NOMO-1 treated with dmso at 0.1 percent for 144 hours (cell line): Measurements from ENCODE around the gene PYROXD2.
"Not testable (repeated sequence)": the region's sequence is repeated elsewhere in the genome, so short reads cannot be mapped to it uniquely, and the experiment has no call there.

ENCODE experiments used
- DNase-seq: peaks from one replicate; lab custom pipeline; 2025; ENCODE audit not compliant: unreplicated experiment; lab: John Stamatoyannopoulos, UW

PYROXD2 gene

GRCh38 chr10:98394851-98395440 lies 20.0 kb downstream of the PYROXD2 start:
- no peak for DNase-seq

DNA sequence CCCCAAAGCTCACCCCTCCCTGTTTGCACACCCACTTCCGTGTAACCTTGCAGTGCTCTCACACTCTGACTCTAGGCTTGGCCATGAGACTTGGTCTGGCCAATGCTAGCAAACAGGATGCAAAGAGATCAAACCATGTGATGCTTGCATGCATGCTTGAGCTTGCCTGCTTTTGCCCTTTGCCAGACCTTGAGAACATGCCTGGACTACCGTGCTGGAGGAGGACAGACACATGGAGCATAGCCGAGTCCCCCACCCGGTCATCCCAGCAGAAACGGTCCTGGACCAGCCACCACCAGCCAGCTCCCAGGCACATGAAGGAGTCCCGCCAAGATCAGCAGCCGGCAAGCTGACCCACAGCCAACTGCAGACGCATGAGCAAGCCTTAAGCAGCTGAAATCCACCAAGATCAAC lies 23.4 kb downstream of the PYROXD2 start:
- DNase-seq, result no peak

DNA sequence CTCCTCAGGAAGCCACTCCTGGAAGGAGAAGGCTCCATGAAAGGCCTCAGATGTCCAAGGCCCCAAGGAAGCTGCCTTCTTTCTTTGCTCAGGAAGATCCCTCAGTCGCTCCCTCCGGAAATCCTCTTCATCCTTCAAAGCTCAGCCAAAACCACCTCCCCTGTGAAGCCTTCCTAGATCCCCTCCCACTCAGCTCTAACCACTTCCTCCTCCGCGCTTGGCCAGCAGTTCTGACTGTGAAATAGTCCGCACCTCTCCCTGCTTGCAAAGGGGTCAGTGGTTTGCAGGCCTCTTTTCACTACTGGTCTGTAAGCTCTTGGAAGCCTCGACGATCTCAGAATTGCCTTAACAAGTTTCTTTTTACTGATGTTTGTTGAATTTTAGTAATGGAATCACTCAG lies 23.9 kb downstream of the PYROXD2 start:
- DNase-seq, result peak; percentile 48

DNA sequence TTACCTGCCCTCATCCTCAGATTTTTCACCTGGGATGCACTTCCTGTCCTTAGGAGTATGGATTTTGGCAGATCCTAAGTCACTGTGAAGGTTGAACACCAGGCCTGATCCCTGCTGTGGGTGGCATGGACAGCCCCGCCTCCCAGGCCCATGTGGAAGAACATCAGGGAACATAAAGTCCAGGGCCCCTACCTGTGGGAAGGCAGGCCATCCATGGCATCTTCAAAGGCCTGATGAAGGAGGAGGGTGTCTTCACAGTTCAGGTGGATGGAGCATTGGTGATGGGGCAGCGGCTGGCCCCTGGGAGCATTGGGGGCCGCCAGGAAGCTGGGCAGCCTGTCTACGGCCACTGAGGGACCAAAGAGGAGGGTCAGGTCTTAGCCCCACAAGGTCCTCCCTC lies 24.6 kb downstream of the PYROXD2 start:
- no peak for DNase-seq

- no peak for DNase-seq
These were observed 25.6 kb downstream of the PYROXD2 start for GRCh38 chr10:98389398-98389797.

GRCh38 chr10:98388101-98388655 lies 26.8 kb downstream of the PYROXD2 start:
- DNase-seq, result no peak

- no peak for DNase-seq
These were observed 30.4 kb downstream of the PYROXD2 start for GRCh38 chr10:98384531-98385133.

DNA sequence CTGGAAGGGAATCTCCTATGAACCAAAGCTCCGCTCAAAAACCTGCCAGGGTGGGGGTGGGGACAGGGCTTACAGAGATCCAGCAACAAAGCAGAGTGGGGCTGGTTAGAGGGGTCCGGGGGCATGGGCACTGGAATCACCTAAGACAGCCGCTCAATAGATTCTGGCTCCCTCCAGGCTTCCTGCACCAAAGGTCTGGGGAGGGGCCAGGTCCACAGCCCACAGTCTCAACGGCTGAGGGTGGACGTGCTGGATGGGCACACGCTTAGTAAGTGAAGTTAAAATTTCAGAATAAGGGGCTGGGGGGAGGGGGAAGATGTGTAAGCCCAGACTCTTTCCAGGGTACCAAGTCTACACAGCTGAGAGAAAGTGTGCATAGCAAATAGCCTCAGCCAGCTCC lies 31.1 kb downstream of the PYROXD2 start:
- no peak for DNase-seq

- not testable (repeated sequence) for DNase-seq
These were observed 31.8 kb downstream of the PYROXD2 start for GRCh38 chr10:98383134-98383667.

- no peak for DNase-seq
These were observed 32.3 kb downstream of the PYROXD2 start for GRCh38 chr10:98382691-98383101.

DNA sequence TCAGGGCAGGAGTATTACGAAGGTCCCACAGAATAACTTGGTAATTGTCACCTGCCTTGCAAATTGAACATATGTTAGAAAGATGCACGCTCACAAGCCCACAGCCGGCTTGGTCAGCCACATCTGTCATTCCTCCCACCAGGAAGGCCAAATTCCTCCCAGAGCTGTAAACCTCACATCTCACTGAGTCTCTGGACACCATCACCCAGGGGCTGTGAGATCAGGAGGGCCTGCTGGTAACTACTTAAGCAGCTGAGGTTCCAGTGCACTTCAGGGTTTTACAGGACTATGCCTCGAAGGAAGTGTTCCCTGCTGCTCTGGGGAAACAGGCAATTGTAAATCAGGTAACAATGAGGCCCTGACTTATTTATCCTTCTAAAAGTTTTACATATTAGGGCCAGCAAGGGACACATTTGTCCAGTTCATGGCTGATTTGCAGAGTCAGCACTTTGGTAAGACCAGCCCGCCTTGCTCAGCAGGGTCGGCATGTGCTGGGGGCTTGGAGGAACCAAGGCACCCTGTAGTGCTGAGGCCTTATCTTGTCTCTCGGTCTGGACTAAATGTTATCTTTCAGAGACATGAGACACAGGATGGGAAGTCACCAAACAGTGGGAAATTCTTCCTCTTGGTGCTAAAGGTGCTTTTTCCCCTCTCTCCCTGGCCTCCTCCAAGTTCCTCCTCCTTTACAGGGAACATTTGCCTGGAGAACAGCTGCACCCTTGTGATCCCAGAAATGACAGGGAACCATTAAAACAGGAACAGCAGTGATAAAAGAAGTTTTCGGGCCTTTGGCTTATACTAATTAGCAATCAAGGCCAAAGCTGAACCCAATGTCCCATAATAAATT lies 34.3 kb downstream of the PYROXD2 start:
- no peak for DNase-seq

GRCh38 chr10:98378722-98379121 lies 36.3 kb downstream of the PYROXD2 start:
- DNase-seq, result no peak

- no peak for DNase-seq
These were observed 37.4 kb downstream of the PYROXD2 start for GRCh38 chr10:98377536-98377935.

GRCh38 chr10:98377001-98377400 lies 38.0 kb downstream of the PYROXD2 start:
- no peak for DNase-seq

DNA sequence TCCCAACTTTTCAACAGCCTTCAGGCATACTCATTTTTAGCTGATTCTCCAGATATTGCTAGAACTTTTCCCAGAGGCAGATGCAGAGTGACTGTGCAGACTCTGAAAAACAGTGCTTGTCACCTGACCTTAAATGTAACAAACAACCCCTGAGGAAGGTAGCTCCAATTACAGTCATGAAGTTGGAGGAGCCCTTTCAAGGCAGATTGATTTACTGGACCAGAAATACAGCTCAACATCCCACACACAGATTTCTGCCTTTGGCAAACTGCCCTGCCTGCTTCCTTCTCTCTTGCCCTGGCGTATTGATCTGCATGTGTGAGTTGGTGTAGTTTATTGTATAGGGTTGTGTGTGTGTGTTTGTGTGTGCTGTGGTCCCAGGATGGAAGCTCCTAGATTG lies 38.5 kb downstream of the PYROXD2 start:
- DNase-seq, result no peak

DNA sequence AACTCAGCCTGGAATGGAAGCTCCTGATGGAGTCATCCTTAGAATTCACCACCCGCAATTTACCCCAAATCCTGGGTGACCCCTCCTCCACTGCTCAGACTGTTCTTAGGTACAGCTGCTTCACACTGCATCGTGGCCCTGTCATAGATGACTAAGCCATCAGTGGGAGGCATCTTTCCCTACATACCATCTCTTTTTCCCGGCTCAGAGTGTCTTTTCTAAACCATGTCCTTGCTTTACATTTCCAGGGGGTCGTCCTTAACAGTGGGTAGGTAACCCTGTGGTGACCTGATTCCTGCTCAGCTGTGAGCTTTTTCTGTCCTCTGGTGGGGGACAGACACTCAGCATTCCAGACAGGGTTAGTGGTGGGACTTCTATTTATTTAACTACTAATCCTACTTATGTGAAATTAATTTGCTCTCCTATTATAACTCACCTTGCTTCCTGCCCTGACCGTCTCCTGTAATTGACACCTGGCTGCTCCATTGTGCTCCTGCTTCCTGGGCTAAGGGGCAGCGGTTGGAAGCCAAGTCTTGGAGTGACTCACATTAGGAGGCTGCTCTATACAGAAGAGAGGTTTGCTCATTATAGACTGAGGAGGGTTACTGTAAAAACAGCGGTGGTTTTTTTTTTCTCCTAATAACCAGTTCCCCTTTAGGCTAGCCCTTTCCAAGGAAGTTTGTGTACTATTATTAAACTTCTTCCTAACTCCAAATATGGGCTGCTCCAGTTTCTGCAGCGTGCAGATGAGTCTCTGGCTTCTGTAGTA lies 40.6 kb downstream of the PYROXD2 start:
- no peak for DNase-seq

DNA sequence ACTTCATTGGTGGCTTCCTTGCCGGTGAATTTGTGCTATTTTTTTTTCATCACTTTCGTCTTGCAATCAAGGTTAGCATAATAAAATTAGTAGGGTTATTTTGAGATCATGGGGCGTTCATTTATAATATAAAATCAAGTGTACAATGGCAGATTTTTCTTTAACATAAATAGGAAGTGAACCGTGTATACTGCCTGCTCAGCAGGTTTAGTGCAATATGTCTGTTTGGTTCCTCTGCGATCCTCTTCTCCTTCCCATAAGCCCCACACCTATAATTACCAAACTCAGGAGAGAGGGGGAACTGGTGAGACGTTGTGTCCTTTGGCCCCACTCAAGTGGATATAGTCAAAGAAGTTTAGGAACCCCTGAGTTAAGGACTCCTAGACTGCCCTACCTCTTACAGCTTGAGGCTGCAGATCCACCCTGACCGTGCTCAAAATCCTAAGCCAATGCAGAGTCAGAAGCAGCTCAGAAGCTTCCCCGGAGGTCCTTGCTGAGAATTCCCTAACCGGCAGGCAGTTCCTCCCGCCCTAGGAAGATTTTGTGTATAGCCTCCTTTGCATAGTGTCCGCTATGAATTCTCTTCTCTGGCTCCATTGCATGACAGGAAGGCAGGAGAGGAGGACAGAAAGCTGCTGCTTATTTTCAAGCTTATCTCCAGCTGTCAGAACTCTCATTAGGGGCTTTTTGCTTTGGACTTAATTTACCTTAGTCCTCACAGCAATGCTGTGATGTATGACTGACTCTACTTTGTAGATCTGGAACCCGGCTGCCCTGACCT lies 41.5 kb downstream of the PYROXD2 start:
- DNase-seq, result no peak

- no peak for DNase-seq
These were observed 43.9 kb downstream of the PYROXD2 start for GRCh38 chr10:98370831-98371820.

GRCh38 chr10:98369801-98370200 lies 45.2 kb downstream of the PYROXD2 start:
- DNase-seq, result no peak
